ENCODE data around the gene ALG9. TPM values are rescaled to one million over a fixed set of nuclear protein-coding genes. Genes with fewer than 3 reads are reported as not detected.

The ALG9 gene
- polyA plus RNA-seq, 1 donor (not counting 4 experiments of a cell fraction or from before 2014, with no cell fraction given) = 27.2 TPM

- DNase-seq (ENCODE audit: low read depth, low spot score) = no peak
- no peaks in the 10 kb centered on the region for H4K20me1 ChIP-seq (ENCODE audit: control insufficient read depth, extremely low read depth, insufficient read depth, low read length)
- H3K4me3 ChIP-seq (ENCODE audit: control insufficient read depth in 2 of 3, extremely low read depth in 1 of 3, insufficient read depth in 2 of 3, low read depth in 1 of 3, low read length in 3 of 3) = no peak overlapping the region
- no peak overlapping the region for H2AFZ ChIP-seq (ENCODE audit: control insufficient read depth, low read length)
- H3K9me1 ChIP-seq (ENCODE audit: control insufficient read depth, extremely low read depth, insufficient read depth, low read length) = no peaks in the 10 kb centered on the region
- H3K27me3 ChIP-seq (ENCODE audit: control insufficient read depth, extremely low read depth, insufficient read depth, low read length) = no peaks in the 10 kb centered on the region
- TF ChIP-seq CTCF (optimal IDR thresholded peaks at IDR 0.05 in 1 of 3, IDR thresholded peaks at IDR 0.05 in 1 of 3, conservative IDR thresholded peaks at IDR 0.05 in 1 of 3; ENCODE audit: extremely low read depth in 1 of 3, insufficient read depth in 2 of 3, low read length in 3 of 3) (no peak), EZH2 (IDR thresholded peaks at IDR 0.05; ENCODE audit: low read length) (no peak)
- H3K4me1 ChIP-seq (ENCODE audit: control insufficient read depth, extremely low read depth, insufficient read depth, low read length) = no peaks in the 10 kb centered on the region
- no peaks in the 10 kb centered on the region for H3K9me3 ChIP-seq (ENCODE audit: control insufficient read depth, low read depth, low read length)
- no peak overlapping the region for H3K4me2 ChIP-seq (ENCODE audit: control insufficient read depth, extremely low read depth, insufficient read depth, low read depth, low read length)
- dilution Hi-C loops (cut with MboI; ENCODE audit: extremely low pct_ligation_motif_present, low sequenced_read_pairs) = no loop called here
- H3K79me2 ChIP-seq (ENCODE audit: control insufficient read depth, insufficient read depth, low read length) = no peaks in the 10 kb centered on the region
- H3K27ac ChIP-seq (ENCODE audit: control insufficient read depth, insufficient read depth, low read length) = no peak overlapping the region
- H3K9ac ChIP-seq (ENCODE audit: control insufficient read depth, extremely low read depth, insufficient read depth, low read length) = no peak overlapping the region
- H3K36me3 ChIP-seq (ENCODE audit: control insufficient read depth in 2 of 2, extremely low read depth in 1 of 2, insufficient read depth in 2 of 2, low read length in 2 of 2) = no peaks in the 10 kb centered on the region
- no peak for FAIRE-seq
Measured at GRCh38 chr11:111814557-111815320, 56.6 kb downstream of the ALG9 start.

- dilution Hi-C loops (cut with MboI; ENCODE audit: extremely low pct_ligation_motif_present, low sequenced_read_pairs) = no loop called here
- Histone ChIP-seq H4K20me1 (ENCODE audit: control insufficient read depth, extremely low read depth, insufficient read depth, low read length) (no peaks in the 10 kb centered on the region), H3K27ac (ENCODE audit: control insufficient read depth, insufficient read depth, low read length) (no peak overlapping the region), H2AFZ (ENCODE audit: control insufficient read depth, low read length) (no peak overlapping the region), H3K4me3 (ENCODE audit: control insufficient read depth in 2 of 3, extremely low read depth in 1 of 3, insufficient read depth in 2 of 3, low read depth in 1 of 3, low read length in 3 of 3) (no peak overlapping the region), H3K4me2 (ENCODE audit: control insufficient read depth, extremely low read depth, insufficient read depth, low read depth, low read length) (no peak overlapping the region), H3K9me1 (ENCODE audit: control insufficient read depth, extremely low read depth, insufficient read depth, low read length) (no peaks in the 10 kb centered on the region), H3K27me3 (ENCODE audit: control insufficient read depth, extremely low read depth, insufficient read depth, low read length) (no peaks in the 10 kb centered on the region), H3K4me1 (ENCODE audit: control insufficient read depth, extremely low read depth, insufficient read depth, low read length) (no peaks in the 10 kb centered on the region), H3K79me2 (ENCODE audit: control insufficient read depth, insufficient read depth, low read length) (no peaks in the 10 kb centered on the region), H3K36me3 (ENCODE audit: control insufficient read depth in 2 of 2, extremely low read depth in 1 of 2, insufficient read depth in 2 of 2, low read length in 2 of 2) (no peaks in the 10 kb centered on the region), H3K9ac (ENCODE audit: control insufficient read depth, extremely low read depth, insufficient read depth, low read length) (no peak overlapping the region), H3K9me3 (ENCODE audit: control insufficient read depth, low read depth, low read length) (no peaks in the 10 kb centered on the region)
- no peak for FAIRE-seq
- TF ChIP-seq CTCF (optimal IDR thresholded peaks at IDR 0.05 in 1 of 3, IDR thresholded peaks at IDR 0.05 in 1 of 3, conservative IDR thresholded peaks at IDR 0.05 in 1 of 3; ENCODE audit: extremely low read depth in 1 of 3, insufficient read depth in 2 of 3, low read length in 3 of 3) = no peak
- no peak for TF ChIP-seq EZH2 (IDR thresholded peaks at IDR 0.05; ENCODE audit: low read length)
- DNase-seq (ENCODE audit: low read depth, low spot score) = no peak
Measured at GRCh38 chr11:111814106-111814505, 57.3 kb downstream of the ALG9 start.
